ENCODE data around the gene GPX4. TPM values are rescaled to one million over a fixed set of nuclear protein-coding genes. Genes with fewer than 3 reads are reported as not detected.
A peak's percentile ranks its signal among the peaks of the same experiment; 100 is the strongest.

Gene GPX4
- total RNA-seq, 1 donor from 2014 or later = 591 TPM

- DNase-seq = no peak
Measured at GRCh38 chr19:1068009-1069001, 35.5 kb upstream of the GPX4 start.

- DNase-seq = peak; percentile 51
Measured at GRCh38 chr19:1069009-1069779, 34.6 kb upstream of the GPX4 start.

DNA sequence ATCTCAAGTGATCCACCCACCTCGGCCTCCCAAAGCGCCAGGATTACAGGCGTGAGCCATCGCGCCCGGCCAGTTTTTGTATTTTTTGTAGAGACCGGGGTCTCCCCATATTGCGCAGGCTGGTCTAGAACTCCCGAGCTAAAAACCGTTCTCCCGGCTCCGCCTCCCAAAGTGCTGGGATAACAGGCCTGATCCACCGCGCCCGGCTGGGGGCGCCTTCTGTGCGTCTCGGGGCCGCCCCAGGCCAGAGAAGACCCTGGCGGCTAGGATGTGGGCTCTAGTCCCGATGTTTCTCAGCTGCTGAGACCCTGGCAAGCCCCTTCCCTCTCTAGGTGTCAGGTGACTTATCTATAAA, 33.2 kb upstream of the GPX4 start:
- DNase-seq = no peak

DNA sequence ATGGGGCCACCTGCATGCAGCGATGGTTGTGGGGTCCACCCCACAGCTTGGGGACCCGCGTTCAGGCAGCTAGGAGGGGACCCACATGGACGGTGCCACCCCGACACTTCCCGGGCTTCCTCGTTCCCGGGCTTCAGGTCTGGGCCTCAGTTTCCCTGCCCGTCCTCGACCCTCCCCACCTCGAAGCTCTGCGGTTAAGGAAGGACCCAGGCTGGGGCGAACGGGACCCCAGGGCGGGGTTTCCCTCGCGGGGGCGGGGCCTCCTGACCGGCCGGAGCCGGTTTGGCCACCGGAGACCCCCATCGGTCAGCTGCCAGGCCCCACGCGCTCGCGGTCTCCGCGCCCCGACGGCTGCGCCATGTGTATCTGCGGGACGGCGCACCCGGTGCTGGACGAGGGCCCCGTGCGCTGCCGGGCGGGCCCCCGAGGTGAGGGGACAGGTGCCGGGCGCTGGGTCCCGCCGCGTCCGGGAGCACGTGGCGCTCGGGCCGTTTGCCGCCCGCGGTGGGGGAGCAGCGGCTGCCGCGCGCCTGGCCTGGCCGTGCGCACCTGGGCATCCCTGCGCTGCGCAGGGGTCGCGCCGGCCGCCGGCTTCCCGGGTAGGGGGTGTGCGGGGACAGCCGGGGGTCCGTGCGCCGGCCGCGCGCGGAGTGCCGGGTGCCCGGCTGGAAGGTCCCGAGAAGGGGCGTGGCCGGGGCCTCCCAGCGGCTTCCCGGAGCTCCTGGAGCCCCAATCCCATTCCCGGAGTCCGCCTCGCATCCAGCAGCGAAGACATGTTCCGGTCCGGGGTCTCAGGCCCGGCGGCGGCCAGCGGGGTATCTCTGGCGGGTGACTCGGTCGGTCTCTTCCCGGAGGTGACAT, 32.6 kb upstream of the GPX4 start:
- DNase-seq = no peak

- no peak for DNase-seq
Measured at GRCh38 chr19:1072371-1073015, 31.3 kb upstream of the GPX4 start.

DNA sequence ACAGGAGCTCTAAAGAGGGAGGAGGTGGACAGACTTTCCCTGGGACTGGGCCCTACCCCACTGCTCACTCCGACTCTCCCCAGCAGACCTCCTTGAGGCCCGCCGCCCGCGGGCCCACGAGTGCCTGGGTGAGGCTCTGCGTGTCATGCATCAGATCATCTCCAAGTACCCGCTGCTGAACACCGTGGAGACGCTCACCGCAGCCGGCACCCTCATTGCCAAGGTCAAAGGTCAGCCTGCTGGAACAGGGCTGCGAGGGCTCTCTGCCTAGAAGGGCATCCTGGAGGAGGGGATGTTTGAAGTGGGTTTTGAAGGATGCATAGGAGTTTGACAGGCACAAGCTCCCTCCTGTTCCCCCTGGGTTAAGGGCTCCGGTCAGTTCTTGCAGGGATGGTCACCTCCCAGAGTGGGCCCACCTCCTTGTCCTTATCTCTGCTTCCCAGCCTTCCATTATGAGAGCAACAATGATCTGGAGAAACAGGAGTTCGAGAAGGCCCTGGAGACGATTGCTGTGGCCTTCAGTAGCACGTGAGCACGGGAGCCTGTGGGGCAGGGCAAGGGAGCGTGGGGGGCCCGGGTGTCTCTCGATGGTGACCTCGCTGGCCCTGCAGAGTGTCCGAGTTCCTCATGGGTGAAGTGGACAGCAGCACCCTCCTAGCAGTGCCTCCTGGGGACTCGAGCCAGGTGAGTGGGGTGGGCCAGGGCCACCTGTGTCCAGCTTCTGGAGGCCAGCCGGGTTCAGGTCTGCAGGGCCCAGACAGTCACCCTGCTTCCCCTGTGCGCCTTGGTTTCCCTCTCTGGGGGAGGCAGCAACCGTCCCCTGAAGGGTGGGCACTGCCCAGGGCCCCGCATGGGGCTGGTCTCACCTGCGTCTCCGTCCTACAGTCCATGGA, 30.5 kb upstream of the GPX4 start:
- DNase-seq = no peak

- DNase-seq = no peak
Measured at GRCh38 chr19:1073956-1074517, 29.8 kb upstream of the GPX4 start.

- peak; percentile 86 for DNase-seq
Measured at GRCh38 chr19:1074544-1075283, 29.1 kb upstream of the GPX4 start.

DNA sequence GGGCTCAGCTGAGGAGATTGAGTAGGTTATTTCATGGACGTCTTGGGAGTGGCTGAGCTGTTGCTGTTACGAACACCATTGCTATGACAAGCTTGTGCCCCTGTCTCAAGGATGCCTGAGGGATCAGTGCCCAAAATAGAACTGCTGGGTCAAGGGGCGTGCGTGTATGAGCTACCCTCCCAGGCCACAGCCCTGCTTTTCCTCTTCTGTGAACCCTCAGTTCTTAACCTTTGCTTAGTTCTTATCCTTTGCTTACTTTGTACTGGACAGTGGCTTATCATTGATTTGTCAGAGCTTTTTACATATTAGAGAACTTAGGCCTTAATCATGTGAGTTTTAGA, 27.8 kb upstream of the GPX4 start:
- no peak for DNase-seq

DNA sequence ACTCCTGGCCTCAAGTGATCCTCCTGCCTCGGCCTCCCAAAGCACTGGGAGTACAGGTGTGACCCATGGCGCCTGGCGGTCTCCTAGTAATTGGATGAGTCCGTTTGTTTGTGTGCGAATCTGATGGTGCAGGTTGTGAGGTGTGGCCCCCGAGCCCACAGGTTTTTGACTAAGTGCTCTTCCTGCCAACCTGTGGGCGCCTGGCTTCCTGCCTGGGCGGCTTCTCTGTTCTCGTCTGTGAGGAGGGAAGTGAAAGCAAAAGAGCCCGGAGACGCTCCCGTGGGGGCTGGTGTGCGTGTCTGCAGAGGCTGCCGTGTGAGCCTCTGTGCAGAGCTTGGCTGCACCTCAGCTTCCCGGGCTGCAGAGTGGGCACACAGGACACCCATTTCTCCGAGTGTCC, 26.8 kb upstream of the GPX4 start:
- peak; percentile 41 for DNase-seq

- no peak for DNase-seq
Measured at GRCh38 chr19:1079566-1080111, 24.2 kb upstream of the GPX4 start.

DNA sequence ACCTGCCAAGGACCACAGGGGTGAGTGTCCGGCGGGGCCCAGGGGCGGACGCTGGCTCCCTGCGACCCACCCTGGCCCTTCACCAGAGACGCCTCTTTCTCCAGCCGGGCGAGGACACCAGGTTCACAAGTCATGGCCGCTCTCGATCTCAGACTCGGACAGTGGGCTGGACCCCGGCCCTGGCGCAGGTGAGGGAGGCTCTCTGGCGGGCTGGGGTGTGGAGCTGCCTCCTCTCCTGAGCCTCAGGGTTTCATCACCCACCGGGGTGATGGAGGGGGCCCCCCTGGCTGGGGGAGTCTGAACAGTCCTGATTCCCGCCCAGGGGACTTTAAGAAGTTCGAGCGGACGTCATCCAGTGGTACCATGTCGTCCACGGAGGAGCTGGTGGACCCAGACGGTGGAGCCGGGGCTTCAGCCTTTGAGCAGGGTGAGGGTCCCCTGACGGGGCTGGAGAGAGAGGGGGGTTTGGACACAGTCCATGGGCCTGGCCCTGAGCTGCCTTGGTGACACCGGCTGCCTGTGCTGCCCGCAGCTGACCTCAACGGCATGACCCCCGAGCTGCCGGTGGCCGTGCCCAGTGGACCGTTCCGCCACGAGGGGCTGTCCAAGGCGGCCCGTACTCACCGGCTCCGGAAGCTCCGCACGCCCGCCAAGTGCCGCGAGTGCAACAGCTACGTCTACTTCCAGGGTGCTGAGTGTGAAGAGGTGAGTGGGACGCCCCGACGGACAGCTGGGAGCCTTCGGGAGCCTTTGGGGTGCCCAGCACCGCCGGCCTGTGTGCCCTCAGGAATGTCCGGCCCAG, 23.2 kb upstream of the GPX4 start:
- DNase-seq = no peak

DNA sequence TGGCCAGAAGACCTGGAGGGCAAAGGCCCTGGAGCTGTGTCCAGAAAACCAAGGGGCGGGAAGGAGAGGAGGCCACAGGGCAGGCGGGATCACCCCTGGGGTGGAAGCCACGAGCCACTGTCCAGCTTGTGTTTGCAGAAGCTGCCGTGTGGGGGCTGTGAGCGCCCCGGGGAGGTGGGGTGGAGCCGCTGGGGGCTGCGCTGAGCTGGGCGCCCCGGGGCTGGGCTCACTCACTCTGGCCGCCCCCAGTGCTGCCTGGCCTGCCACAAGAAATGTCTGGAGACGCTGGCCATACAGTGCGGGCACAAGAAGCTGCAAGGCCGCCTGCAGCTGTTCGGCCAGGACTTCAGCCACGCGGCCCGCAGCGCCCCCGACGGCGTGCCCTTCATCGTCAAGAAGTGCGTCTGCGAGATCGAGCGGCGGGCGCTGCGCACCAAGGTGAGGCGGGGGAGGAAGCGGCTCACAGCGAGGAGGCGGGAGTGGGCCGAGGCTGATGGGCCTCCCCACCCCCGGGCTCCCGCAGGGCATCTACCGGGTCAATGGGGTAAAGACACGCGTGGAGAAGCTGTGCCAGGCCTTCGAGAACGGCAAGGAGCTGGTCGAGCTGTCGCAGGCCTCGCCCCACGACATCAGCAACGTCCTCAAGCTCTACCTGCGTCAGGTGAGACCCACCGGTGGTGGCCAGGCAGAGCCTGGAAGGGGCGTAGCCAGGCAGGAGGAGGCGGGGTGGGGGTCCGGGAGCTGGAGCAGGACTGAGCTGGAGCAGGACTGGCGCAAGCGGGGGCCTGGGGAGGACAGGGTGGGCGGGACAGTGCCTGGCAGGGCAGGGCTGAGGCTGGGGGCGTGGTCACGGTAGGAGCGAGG, 22.3 kb upstream of the GPX4 start:
- DNase-seq = no peak

GRCh38 chr19:1082165-1082927, 21.4 kb upstream of the GPX4 start:
- DNase-seq = peak; percentile 62

DNA sequence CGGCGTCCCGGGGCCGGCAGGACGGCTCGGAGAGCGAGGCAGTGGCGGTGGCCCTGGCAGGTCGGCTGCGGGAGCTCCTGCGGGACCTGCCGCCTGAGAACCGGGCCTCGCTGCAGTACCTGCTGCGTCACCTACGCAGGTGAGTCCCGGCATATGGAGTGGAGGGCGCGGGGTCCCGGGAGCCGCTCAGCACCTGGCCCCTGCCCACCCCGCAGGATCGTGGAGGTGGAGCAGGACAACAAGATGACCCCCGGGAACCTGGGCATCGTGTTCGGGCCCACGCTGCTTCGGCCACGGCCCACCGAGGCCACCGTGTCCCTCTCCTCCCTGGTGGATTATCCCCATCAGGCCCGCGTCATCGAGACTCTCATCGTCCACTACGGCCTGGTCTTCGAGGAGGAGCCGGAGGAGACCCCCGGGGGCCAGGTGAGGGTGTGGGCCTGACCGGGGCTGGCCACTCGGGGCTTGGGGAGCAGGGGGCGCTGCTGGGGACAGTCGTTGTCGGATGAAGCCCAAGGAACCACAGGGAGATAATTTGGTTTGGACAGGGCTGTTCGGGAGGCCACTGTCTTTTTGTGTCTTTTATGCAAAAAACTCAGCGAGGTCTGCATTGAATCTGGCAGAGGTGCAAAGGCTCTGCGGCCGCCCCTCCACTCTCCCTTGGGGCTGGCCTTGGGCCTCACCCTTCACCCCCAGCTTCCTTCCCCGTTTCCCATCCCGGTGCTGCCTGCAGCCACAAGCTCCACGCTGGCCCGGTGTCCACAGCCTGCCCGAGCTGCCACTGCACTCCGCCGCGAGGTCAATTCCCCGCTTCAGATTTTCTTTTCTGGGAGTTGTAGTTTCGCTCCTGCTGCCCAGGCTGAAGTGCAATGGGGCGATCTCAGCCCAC, 20.6 kb upstream of the GPX4 start:
- no peak for DNase-seq

Measured in dermis blood vessel endothelial cell (primary cell).